RWPE1 (cell line): ENCODE measurements around the gene MAML3.

ENCODE experiments used
- CTCF ChIA-PET: fragments of 350-600 bp; sonication (Branson Sonifier 250); formaldehyde crosslinking; extraction: SDS; loops from one replicate; lab custom pipeline; 2021; lab: Yijun Ruan, JAX
- POLR2A ChIA-PET: fragments of 400-600 bp; formaldehyde crosslinking; extraction: SDS; loops from one replicate; lab custom pipeline; 2020; ENCODE audit warnings: antibody characterized with exemption; ENCODE audit not compliant: low non-redundant PET; lab: Yijun Ruan, JAX
- DNase-seq: peaks from one replicate; pipeline ENCODE4 v3.0.0; 2012; ENCODE audit warnings: low spot score
- H3K27ac ChIP-seq: fragments of 450-650 bp; 2 replicates; pipeline ENCODE4 v1.5.1; 2017
- TF ChIP-seq, protein P1 (sequence below): fragments of 450-650 bp; conservative IDR thresholded peaks from 2 replicates; pipeline ENCODE4 v1.5.1; 2017; ENCODE audit warnings: low read depth, mild to moderate bottlenecking

The MAML3 gene

DNA sequence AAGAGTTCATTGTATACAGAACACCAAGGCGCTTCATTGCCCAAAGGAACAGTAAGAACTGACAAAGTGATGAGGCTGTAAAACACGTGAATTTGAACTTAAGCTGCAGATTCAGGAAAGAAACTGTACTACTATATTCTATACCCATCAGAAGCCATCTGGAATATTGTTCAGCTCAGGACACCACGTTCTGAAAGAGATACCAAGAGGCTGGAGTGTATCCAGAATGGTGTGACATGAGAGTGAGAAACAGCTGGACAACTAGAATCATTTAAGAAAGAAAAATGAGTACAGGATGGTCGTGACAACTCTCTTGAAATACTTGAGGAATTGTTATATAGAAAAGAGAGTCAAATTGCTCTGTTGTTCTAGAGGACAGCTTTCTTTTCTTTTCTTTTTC, 393.4 kb downstream of the MAML3 start:
- TF ChIP-seq, protein P1, sequence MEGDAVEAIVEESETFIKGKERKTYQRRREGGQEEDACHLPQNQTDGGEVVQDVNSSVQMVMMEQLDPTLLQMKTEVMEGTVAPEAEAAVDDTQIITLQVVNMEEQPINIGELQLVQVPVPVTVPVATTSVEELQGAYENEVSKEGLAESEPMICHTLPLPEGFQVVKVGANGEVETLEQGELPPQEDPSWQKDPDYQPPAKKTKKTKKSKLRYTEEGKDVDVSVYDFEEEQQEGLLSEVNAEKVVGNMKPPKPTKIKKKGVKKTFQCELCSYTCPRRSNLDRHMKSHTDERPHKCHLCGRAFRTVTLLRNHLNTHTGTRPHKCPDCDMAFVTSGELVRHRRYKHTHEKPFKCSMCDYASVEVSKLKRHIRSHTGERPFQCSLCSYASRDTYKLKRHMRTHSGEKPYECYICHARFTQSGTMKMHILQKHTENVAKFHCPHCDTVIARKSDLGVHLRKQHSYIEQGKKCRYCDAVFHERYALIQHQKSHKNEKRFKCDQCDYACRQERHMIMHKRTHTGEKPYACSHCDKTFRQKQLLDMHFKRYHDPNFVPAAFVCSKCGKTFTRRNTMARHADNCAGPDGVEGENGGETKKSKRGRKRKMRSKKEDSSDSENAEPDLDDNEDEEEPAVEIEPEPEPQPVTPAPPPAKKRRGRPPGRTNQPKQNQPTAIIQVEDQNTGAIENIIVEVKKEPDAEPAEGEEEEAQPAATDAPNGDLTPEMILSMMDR, result no peak
- no peak for DNase-seq
- POLR2A ChIA-PET, result no interaction called here
- H3K27ac ChIP-seq, result no peak overlapping the region
- CTCF ChIA-PET, result interaction anchor here (1.5 kb wide), 1 partner anchor 28 kb away, joined by 4 read pairs; no protein-coding TSS in a partner anchor

DNA sequence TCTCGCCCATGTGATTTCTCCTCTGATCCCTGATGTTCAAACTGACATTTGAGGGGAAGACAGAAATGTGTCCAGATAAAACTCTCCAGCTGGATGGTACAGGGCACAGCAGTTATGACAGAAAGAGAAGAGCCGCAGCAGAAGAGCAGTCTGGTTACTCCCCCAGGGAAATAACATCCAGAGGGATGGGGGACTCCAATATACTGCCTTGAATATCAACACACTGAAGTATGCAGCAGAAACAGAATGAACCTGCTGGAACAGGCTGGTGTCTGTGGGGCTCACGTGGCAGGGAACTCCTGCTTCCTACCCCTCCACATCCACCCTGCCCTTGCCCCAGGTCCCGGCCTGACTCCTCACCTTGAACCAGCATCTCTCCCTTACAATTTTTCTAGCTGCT, 394.9 kb downstream of the MAML3 start:
- no peak for DNase-seq
- TF ChIP-seq, protein P1, result no peak
- CTCF ChIA-PET, result no interaction called here
- no peak overlapping the region for H3K27ac ChIP-seq
- POLR2A ChIA-PET, result no interaction called here

DNA sequence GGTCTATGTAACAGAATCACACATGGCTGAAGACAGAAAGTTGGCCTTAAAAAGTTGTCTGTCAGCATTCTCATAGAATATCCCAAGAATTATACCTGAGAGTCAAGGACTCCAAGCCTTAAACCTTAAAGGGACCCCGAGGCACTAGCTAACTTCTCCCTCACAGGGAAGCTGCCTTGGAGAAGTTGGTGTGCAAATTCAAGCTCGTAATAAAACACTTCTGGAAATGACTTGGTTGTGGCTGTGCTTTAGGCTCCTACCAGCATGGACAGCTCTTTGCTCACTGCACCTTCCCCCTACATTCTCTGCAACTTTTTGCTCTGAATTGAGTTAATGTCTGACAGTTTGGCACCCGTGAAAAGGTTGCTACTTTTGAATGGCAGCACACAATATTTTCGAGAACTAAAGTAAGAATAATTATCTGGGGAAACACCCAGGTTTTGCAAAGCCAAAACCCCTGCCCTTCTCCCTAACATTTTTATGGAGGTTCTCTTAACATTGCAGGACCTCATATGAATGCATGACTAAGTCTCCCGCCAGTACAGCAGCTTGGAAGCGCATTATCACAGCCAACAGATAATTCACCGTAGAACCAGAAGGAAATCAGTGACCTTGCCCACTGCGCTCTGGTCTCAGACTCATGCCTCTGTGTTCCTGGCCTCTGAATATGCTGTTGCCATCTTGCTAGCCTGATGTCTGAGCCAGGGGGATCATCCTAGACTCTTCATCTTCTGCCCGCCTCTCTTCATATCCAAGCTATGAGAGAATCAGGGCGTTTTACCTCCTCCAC, 397.4 kb downstream of the MAML3 start:
- TF ChIP-seq, protein P1, result no peak
- no peak for DNase-seq
- ChIA-PET CTCF (interaction anchor here (0.6 kb wide), 1 partner anchor 82 kb away, joined by 3 read pairs; no protein-coding TSS in a partner anchor), POLR2A (no interaction called here)
- no peak overlapping the region for H3K27ac ChIP-seq

DNA sequence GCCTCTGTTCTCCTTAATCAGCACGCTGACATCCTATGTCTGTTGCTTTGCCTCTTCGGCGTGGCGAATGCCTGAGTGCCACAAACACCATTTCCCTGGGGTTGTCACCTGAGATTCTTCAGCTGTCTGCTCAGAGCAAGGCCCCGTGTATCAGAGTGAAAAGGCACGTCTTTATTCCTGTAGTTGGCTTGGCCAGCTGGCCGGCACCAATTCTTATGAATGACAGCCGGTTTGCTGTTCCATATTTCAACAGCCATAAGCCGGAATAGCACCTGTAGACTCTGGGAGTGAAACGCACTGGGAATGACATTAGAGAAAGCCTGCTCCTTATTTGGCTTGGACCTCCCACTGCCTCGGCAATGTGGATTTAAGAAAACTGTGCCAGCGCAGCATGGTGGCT, 399.0 kb downstream of the MAML3 start:
- ChIA-PET CTCF (interaction anchor here (0.6 kb wide), 1 partner anchor 257 kb away, joined by 3 read pairs; no protein-coding TSS in a partner anchor), POLR2A (no interaction called here)
- DNase-seq, result no peak
- H3K27ac ChIP-seq, result no peak overlapping the region
- TF ChIP-seq, protein P1, result no peak

DNA sequence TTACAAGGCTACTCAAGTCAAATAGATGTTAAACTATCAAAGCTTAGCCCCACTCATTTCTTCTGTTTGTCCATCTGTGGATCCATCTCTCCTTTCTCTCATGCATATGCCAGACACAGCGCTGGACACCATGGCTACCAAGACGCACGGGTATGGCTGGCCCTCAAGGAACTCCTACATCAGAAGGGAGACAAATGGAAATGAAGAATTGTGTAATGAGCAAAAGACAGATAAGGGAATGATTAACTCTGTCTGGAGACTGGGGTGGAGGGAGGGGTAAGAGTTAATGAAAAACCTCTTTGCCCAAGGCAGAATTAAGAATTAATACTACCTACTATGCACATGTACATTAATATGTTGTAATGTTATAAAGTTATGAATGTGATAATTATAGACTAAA, 400.3 kb downstream of the MAML3 start:
- ChIA-PET CTCF (no interaction called here), POLR2A (no interaction called here)
- TF ChIP-seq, protein P1, result no peak
- no peak for DNase-seq
- H3K27ac ChIP-seq, result no peak overlapping the region

DNA sequence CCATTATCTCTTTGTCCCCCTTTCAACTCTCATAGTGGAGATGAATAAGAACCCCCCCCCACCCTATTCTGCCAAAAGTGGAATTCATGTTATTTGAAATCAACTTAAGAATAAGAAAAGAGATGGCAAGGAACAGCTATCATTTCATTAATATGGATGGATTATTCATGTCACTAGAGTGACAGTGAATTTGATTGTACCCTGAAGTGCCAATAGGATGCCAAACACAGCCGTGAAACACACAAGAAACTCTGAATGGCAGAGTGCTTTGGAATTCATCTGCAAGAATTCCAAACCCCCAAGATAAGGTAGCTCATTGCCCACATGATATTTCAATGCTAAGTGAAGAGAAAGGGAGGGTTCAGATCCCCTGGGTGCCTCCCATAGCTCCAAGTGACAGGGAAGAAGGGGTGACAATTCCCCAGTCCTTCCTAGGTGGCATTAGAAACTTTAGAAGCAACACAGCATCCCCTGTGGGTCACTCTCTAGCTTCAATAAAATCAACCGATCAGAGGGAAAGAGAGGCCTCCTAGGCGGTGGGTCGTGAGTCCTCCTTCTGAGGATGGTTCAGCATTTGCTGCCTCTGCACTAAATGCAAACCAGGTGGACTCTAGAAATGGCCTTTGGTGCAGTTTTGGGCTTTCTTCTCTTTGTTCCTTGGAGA, 404.0 kb downstream of the MAML3 start:
- ChIA-PET CTCF (no interaction called here), POLR2A (no interaction called here)
- no peak for DNase-seq
- TF ChIP-seq, protein P1, result no peak
- H3K27ac ChIP-seq, result no peak overlapping the region
